WERI-Rb-1 (cell line): ENCODE results near the gene BCAR3.

Experiments
- DNase-seq: peaks from one replicate; pipeline ENCODE4 v3.0.0-alpha.2; 2020
- H3K27ac ChIP-seq: fragments of 250-450 bp; sonication (Bioruptor Pico); 2 replicates; pipeline ENCODE4 v1.5.1; 2020; ENCODE audit warnings: mild to moderate bottlenecking, moderate library complexity
- H3K27me3 ChIP-seq: fragments of 250-450 bp; sonication (Bioruptor Pico); 2 replicates; pipeline ENCODE4 v1.5.1; 2021; ENCODE audit warnings: mild to moderate bottlenecking, low read depth, moderate library complexity; ENCODE audit not compliant: insufficient read depth, severe bottlenecking
- H3K36me3 ChIP-seq: fragments of 250-450 bp; sonication (Bioruptor Pico); 2 replicates; pipeline ENCODE4 v1.5.1; 2020; ENCODE audit warnings: mild to moderate bottlenecking, moderate library complexity
- H3K4me3 ChIP-seq: 2 replicates; pipeline ENCODE4 v1.5.1; 2011; ENCODE audit warnings: low read depth, mild to moderate bottlenecking, control low read depth, low read length
- H3K9me3 ChIP-seq: fragments of 250-450 bp; sonication (Bioruptor Pico); 2 replicates; pipeline ENCODE4 v1.5.1; 2021; ENCODE audit warnings: mild to moderate bottlenecking, moderate library complexity; ENCODE audit not compliant: severe bottlenecking
- TF ChIP-seq, protein P1 (sequence below): IDR thresholded peaks from 2 replicates; pipeline ENCODE4 v1.5.1; 2011; ENCODE audit warnings: low read depth, mild to moderate bottlenecking, control low read depth, inconsistent platforms, low read length

The BCAR3 gene

GRCh38 chr1:93521618-93522017, 160.0 kb downstream of the BCAR3 start:
- DNase-seq: no peak
- Histone ChIP-seq H3K9me3 (no peaks in the 10 kb centered on the region), H3K4me3 (no peak overlapping the region), H3K36me3 (peaks cover 12% of the 10 kb centered on the region), H3K27ac (no peak overlapping the region), H3K27me3 (no peaks in the 10 kb centered on the region)
- TF ChIP-seq, protein P1, sequence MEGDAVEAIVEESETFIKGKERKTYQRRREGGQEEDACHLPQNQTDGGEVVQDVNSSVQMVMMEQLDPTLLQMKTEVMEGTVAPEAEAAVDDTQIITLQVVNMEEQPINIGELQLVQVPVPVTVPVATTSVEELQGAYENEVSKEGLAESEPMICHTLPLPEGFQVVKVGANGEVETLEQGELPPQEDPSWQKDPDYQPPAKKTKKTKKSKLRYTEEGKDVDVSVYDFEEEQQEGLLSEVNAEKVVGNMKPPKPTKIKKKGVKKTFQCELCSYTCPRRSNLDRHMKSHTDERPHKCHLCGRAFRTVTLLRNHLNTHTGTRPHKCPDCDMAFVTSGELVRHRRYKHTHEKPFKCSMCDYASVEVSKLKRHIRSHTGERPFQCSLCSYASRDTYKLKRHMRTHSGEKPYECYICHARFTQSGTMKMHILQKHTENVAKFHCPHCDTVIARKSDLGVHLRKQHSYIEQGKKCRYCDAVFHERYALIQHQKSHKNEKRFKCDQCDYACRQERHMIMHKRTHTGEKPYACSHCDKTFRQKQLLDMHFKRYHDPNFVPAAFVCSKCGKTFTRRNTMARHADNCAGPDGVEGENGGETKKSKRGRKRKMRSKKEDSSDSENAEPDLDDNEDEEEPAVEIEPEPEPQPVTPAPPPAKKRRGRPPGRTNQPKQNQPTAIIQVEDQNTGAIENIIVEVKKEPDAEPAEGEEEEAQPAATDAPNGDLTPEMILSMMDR: no peak

DNA sequence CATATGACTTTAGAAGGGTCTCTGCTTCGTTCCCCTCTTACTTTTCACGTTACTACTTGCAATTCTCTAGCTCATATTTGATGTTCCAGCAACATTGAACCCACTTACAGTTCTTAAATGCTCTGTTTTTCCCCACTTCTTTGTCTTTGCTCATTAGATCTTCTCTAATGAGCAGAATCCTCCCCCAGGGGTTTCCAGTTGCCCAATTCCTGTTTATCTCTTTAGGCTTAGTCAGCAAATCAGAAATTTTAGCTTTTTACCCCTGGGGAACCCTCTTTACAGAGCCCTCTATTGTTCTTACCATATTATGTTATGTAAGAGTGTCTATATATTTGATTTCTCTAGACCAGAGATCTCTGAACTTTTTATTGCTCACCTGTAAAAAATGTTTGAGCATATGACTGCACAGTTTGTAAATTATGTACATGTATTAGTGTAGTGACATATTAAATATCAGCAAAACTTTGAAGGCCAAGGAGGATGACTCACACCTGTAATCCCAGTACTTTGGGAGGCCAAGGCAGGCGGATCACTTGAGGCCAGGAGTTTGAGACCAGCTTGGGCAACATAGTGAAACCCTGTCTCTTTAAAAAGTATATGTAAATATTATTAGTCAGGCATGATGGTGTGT, 162.3 kb downstream of the BCAR3 start:
- Histone ChIP-seq H3K27ac (no peak overlapping the region), H3K27me3 (no peaks in the 10 kb centered on the region), H3K9me3 (no peaks in the 10 kb centered on the region), H3K4me3 (no peak overlapping the region), H3K36me3 (peaks cover 12% of the 10 kb centered on the region)
- TF ChIP-seq, protein P1: no peak
- DNase-seq: no peak

DNA sequence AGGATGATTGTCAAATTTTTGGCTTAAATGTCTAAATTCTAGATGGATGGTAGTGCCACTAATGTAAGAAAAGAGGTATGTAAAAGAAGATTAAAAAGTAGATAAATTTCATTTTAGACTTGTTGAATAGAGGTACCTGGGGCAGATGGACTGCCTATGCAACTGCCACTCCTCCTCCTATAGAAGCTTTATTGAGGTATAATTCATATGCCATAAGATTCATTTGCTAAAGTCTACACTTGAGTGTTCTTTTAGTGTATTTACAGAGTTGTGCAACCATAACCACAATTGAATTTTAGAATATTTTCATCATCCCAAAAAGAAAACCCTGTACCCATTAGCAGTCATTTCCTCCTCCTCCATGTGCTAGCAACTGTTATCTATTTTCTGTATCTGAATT, 163.1 kb downstream of the BCAR3 start:
- Histone ChIP-seq H3K36me3 (peaks cover 9% of the 10 kb centered on the region), H3K27ac (no peak overlapping the region), H3K9me3 (no peaks in the 10 kb centered on the region), H3K4me3 (no peak overlapping the region), H3K27me3 (no peaks in the 10 kb centered on the region)
- no peak for DNase-seq
- TF ChIP-seq, protein P1: no peak

GRCh38 chr1:93516164-93516563, 165.5 kb downstream of the BCAR3 start:
- Histone ChIP-seq H3K27ac (no peak overlapping the region), H3K9me3 (no peaks in the 10 kb centered on the region), H3K36me3 (no peaks in the 10 kb centered on the region), H3K4me3 (no peak overlapping the region), H3K27me3 (no peaks in the 10 kb centered on the region)
- TF ChIP-seq, protein P1: no peak
- DNase-seq: no peak
